Measurements from ENCODE around the gene SHOX.

DNA sequence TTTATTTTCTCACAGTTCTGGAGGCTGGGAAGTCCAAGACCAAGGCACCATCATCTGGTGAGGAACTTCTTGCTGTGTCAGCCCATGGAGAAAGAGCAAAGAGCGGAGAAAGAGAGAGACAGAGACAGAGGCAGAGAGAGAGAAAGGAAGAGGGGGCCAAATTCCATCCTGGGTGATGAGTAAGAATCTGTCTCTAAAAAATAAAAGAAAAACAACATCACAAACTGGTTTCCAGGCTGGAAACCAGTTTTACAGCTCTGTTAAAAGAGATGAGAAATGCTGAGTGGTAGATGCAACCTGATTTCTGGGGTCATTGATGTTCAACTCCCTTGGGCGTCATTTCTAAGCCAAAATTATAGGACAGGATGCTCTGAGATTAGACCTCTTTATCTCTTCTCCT lies 72.9 kb downstream of the SHOX start:
- no peak for TF ChIP-seq EZH2phosphoT487 (IDR thresholded peaks at IDR 0.05)
- TF ChIP-seq, protein P1, sequence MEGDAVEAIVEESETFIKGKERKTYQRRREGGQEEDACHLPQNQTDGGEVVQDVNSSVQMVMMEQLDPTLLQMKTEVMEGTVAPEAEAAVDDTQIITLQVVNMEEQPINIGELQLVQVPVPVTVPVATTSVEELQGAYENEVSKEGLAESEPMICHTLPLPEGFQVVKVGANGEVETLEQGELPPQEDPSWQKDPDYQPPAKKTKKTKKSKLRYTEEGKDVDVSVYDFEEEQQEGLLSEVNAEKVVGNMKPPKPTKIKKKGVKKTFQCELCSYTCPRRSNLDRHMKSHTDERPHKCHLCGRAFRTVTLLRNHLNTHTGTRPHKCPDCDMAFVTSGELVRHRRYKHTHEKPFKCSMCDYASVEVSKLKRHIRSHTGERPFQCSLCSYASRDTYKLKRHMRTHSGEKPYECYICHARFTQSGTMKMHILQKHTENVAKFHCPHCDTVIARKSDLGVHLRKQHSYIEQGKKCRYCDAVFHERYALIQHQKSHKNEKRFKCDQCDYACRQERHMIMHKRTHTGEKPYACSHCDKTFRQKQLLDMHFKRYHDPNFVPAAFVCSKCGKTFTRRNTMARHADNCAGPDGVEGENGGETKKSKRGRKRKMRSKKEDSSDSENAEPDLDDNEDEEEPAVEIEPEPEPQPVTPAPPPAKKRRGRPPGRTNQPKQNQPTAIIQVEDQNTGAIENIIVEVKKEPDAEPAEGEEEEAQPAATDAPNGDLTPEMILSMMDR (IDR thresholded peaks at IDR 0.05): no peak
- TF ChIP-seq EZH2 (IDR thresholded peaks at IDR 0.05): no peak

Measured in neural progenitor cell (in vitro differentiated cells).